Measurements from ENCODE around the gene PLCG1. TPM values are rescaled to one million over a fixed set of nuclear protein-coding genes. Genes with fewer than 3 reads are reported as not detected.
"Not testable (repeated sequence)": the region's sequence is repeated elsewhere in the genome, so short reads cannot be mapped to it uniquely, and the experiment has no call there.

The PLCG1 gene
- total RNA-seq, 6 experiments from 2014 or later, result 9.5 to 22.6 (median 16.6) TPM

GRCh38 chr20:41111578-41111951 is 25.8 kb upstream of the PLCG1 start:
- intact Hi-C loops (cut with DNase I), result no loop called here
- no peak for TF ChIP-seq POLR2A (IDR thresholded peaks at IDR 0.05)
- no peak for TF ChIP-seq CTCF (IDR thresholded peaks at IDR 0.05)
- peaks cover 0 to 46% (median 28%) of the 10 kb centered on the region in 4 donors for H3K36me3 ChIP-seq
- ATAC-seq (no peak), DNase-seq (no peak)
- no peak overlapping the region for H3K27ac ChIP-seq
- H3K9me3 ChIP-seq, result no peaks in the 10 kb centered on the region
- no peaks in the 10 kb centered on the region for H3K27me3 ChIP-seq
- WGBS (ENCODE audit: insufficient coverage, low coverage, low lambda C conversion rate, missing lambda C conversion rate), result 100% methylated on average over 2 of the region's 5 CpGs
- H3K4me3 ChIP-seq, result no peak overlapping the region
- H3K4me1 ChIP-seq, result no peaks in the 10 kb centered on the region

- ATAC-seq (no peak), DNase-seq (no peak)
- Histone ChIP-seq H3K4me3 (no peak overlapping the region), H3K27me3 (no peaks in the 10 kb centered on the region), H3K4me1 (peaks cover 0 to 6% (median 0%) of the 10 kb centered on the region in 4 donors), H3K27ac (no peak overlapping the region), H3K9me3 (no peaks in the 10 kb centered on the region), H3K36me3 (peaks cover 3 to 75% (median 45%) of the 10 kb centered on the region in 4 donors)
- WGBS (ENCODE audit: insufficient coverage, low coverage, low lambda C conversion rate, missing lambda C conversion rate), result 78% methylated on average over 5 of the region's 6 CpGs
- no peak for TF ChIP-seq POLR2A (IDR thresholded peaks at IDR 0.05)
- TF ChIP-seq CTCF (IDR thresholded peaks at IDR 0.05), result no peak
- intact Hi-C loops (cut with DNase I), result no loop called here
Observed at GRCh38 chr20:41116282-41116956, 20.9 kb upstream of the PLCG1 start.

GRCh38 chr20:41118159-41118558 is 19.2 kb upstream of the PLCG1 start:
- H3K27ac ChIP-seq; H3K4me3 ChIP-seq; DNase-seq; intact Hi-C loops (cut with DNase I); ATAC-seq; H3K27me3 ChIP-seq; H3K9me3 ChIP-seq; H3K4me1 ChIP-seq: not testable (repeated sequence)
- 92% methylated on average over 6 of the region's 6 CpGs for WGBS (ENCODE audit: insufficient coverage, low coverage, low lambda C conversion rate, missing lambda C conversion rate)
- peak in 1 of 4 donors; percentile 17 for TF ChIP-seq CTCF (IDR thresholded peaks at IDR 0.05)
- H3K36me3 ChIP-seq, result peaks cover 3 to 85% (median 52%) of the 10 kb centered on the region in 4 donors

GRCh38 chr20:41118632-41119031 is 18.7 kb upstream of the PLCG1 start:
- no peak overlapping the region for H3K27ac ChIP-seq
- no peak for ATAC-seq

More at GRCh38 chr20:41118632-41119031, 18.7 kb upstream of the PLCG1 start:
- TF ChIP-seq POLR2A (IDR thresholded peaks at IDR 0.05) (no peak), CTCF (IDR thresholded peaks at IDR 0.05) (no peak)
- DNase-seq, result no peak
- peaks cover 3 to 87% (median 55%) of the 10 kb centered on the region in 4 donors for H3K36me3 ChIP-seq
- no peak overlapping the region for H3K4me3 ChIP-seq
- WGBS (ENCODE audit: insufficient coverage, low coverage, low lambda C conversion rate, missing lambda C conversion rate), result 77% methylated on average over 3 of the region's 3 CpGs
- no peaks in the 10 kb centered on the region for H3K27me3 ChIP-seq
- H3K4me1 ChIP-seq, result peaks cover 0 to 6% (median 0%) of the 10 kb centered on the region in 4 donors
- no peaks in the 10 kb centered on the region for H3K9me3 ChIP-seq
- intact Hi-C loops (cut with DNase I), result no loop called here
